K562 (cell line): ENCODE data around the gene CCDC102B. TPM values are rescaled to one million over a fixed set of nuclear protein-coding genes. Genes with fewer than 3 reads are reported as not detected.

Experiments used
- ATAC-seq: fragments of 200-7000 bp; cut with Tn5 transposase; 3 replicates; pipeline ENCODE4 v1.9.1; 2020; ENCODE audit warnings: moderate library complexity
- BruUV-seq: library from RNA; stranded (reverse); fragments of 400-500 nt; replicated peaks from 2 replicates; lab custom pipeline; 2021; lab: Mats Ljungman, UMichigan
- CTCF ChIA-PET: fragments of 300-600 bp; formaldehyde crosslinking; extraction: SDS; loops from one replicate; lab custom pipeline; 2021; ENCODE audit warnings: low intra/inter-chr PET ratio; lab: Yijun Ruan, JAX
- POLR2A ChIA-PET: fragments of 300-600, 350-650 bp; sonication (Branson Sonifier 250); formaldehyde crosslinking; extraction: SDS; loops from one replicate; lab custom pipeline; 2021; ENCODE audit warnings: antibody characterized with exemption, inconsistent platforms; lab: Yijun Ruan, JAX
- DNase-seq, 4 experiments: peaks; one replicate each; pipeline versions ENCODE4 v3.0.0 to v3.0.0-alpha.2; 2011 to 2018; ENCODE audit warnings: low spot score in 3 of 4, mixed read lengths in 3 of 4; ENCODE audit errors: extremely low read depth in 1 of 4
- FAIRE-seq: peaks from 2 replicates; lab custom pipeline; 2011; peaks lifted over from hg19 to GRCh38; lab: Jason Lieb, UNC
- H2AFZ ChIP-seq: 2 replicates; pipeline ENCODE4 v1.6.0; 2011; ENCODE audit warnings: low read depth, low read length, control low read depth, inconsistent platforms
- H3K27ac ChIP-seq: fragments of 200-600 bp; 3 replicates; pipeline ENCODE4 v1.8.0; 2011; ENCODE audit warnings: low read depth, mild to moderate bottlenecking, control low read depth, inconsistent platforms, low read length, moderate library complexity, mixed read lengths; ENCODE audit errors: extremely low read depth
- H3K27me3 ChIP-seq, 2 experiments: fragments of 300-600 bp in 1 of 2; 2 replicates in 1 of 2; 3 replicates in 1 of 2; pipeline versions ENCODE4 v1.6.0 to v1.8.0; 2011; ENCODE audit warnings: inconsistent platforms in 2 of 2, low read length in 2 of 2, mild to moderate bottlenecking in 1 of 2, mixed read lengths in 1 of 2, moderate library complexity in 1 of 2; ENCODE audit not compliant: control insufficient read depth in 2 of 2, insufficient read depth in 2 of 2
- H3K36me3 ChIP-seq: fragments of 300-600 bp; 3 replicates; pipeline ENCODE4 v1.8.0; 2011; ENCODE audit warnings: mild to moderate bottlenecking, low read length, inconsistent platforms; ENCODE audit not compliant: control insufficient read depth, insufficient read depth
- H3K4me1 ChIP-seq, 2 experiments: fragments of 200-600 bp in 1 of 2; replicated peaks in 1 of 2; 2 replicates in 1 of 2; 3 replicates in 1 of 2; pipeline versions ENCODE4 v1.5.1 to v1.8.0; 2011; ENCODE audit warnings: inconsistent platforms in 2 of 2, low read length in 2 of 2, mild to moderate bottlenecking in 1 of 2, mixed read lengths in 1 of 2, moderate library complexity in 1 of 2; ENCODE audit not compliant: control insufficient read depth in 2 of 2, insufficient read depth in 2 of 2
- H3K4me2 ChIP-seq: 2 replicates; pipeline ENCODE4 v1.6.1; 2011; ENCODE audit warnings: low read length, control low read depth, inconsistent platforms, mixed read lengths; ENCODE audit not compliant: insufficient read depth
- H3K4me3 ChIP-seq: fragments of 200-600 bp; sonication (generic), shearing (Covaris generic); 2 replicates; pipeline ENCODE4 v1.5.1; 2016; ENCODE audit warnings: control low read depth, inconsistent platforms
- H3K79me2 ChIP-seq: fragments of 200-600 bp; 3 replicates; pipeline ENCODE4 v1.8.0; 2011; ENCODE audit warnings: low read length, inconsistent platforms; ENCODE audit not compliant: control insufficient read depth, insufficient read depth
- H3K9ac ChIP-seq, 2 experiments: 2 replicates each; pipeline versions ENCODE4 v1.6.0 to v1.6.1; 2011; ENCODE audit warnings: low read depth in 2 of 2, low read length in 2 of 2, control low read depth in 1 of 2, inconsistent platforms in 1 of 2, mild to moderate bottlenecking in 1 of 2, mixed read lengths in 1 of 2; ENCODE audit not compliant: insufficient read depth in 1 of 2
- H3K9me1 ChIP-seq: one replicate; pipeline ENCODE4 v1.6.0; 2011; ENCODE audit warnings: inconsistent platforms, mild to moderate bottlenecking, low read length, moderate library complexity; ENCODE audit not compliant: control insufficient read depth, insufficient read depth
- H3K9me3 ChIP-seq: replicated peaks from 2 replicates; pipeline ENCODE4 v1.5.1; 2011; ENCODE audit warnings: low read depth, low read length, inconsistent platforms; ENCODE audit not compliant: control insufficient read depth, insufficient read depth
- H4K20me1 ChIP-seq: replicated peaks from 2 replicates; pipeline ENCODE4 v1.6.1; 2011; ENCODE audit warnings: low read length, inconsistent platforms, mixed read lengths; ENCODE audit not compliant: control insufficient read depth, insufficient read depth
- ETV5 ChIP-seq: sonication (generic); formaldehyde crosslinking; IDR thresholded peaks from 2 replicates; pipeline ENCODE4 v1.4.0; 2020; ENCODE audit warnings: low read depth, mild to moderate bottlenecking, missing genetic modification reagents
- JUND ChIP-seq, 2 experiments: IDR thresholded peaks; 2 replicates in 1 of 2; 3 replicates in 1 of 2; pipeline ENCODE4 v1.6.1; 2011; ENCODE audit warnings: borderline replicate concordance in 2 of 2, low read depth in 2 of 2, low read length in 2 of 2, improper control_type of control experiment in 1 of 2, missing biosample characterization in 1 of 2, missing genetic modification characterization in 1 of 2, missing genetic modification reagents in 1 of 2
- MYBL2 ChIP-seq, 2 experiments: fragments of 450-650 bp in 1 of 2; sonication (generic) in 1 of 2; formaldehyde crosslinking in 1 of 2; IDR thresholded peaks; 2 replicates each; pipeline versions ENCODE4 v1.6.1 to v1.8.1; 2017 to 2022; ENCODE audit warnings: borderline replicate concordance in 1 of 2, inconsistent platforms in 1 of 2, low read depth in 1 of 2, mild to moderate bottlenecking in 1 of 2, missing genetic modification reagents in 1 of 2, moderate library complexity in 1 of 2
- MYNN ChIP-seq, 2 experiments: sonication (generic); formaldehyde crosslinking in 1 of 2; IDR thresholded peaks; 2 replicates each; pipeline versions ENCODE4 v1.5.0 to v1.6.1; 2016 to 2020; ENCODE audit warnings: antibody characterized with exemption in 1 of 2, missing genetic modification reagents in 1 of 2
- RAD21 ChIP-seq, 2 experiments: fragments of 250-450 bp in 1 of 2; fragments of 450-650 bp in 1 of 2; sonication (Bioruptor Pico) in 1 of 2; formaldehyde crosslinking in 1 of 2; IDR thresholded peaks in 1 of 2; conservative IDR thresholded peaks in 1 of 2; 2 replicates each; pipeline versions ENCODE4 v1.4.0 to v1.8.0; 2020 to 2022; ENCODE audit warnings: mild to moderate bottlenecking in 2 of 2, moderate library complexity in 1 of 2
- SMAD2 ChIP-seq: fragments of 150-350 bp; IDR thresholded peaks from 2 replicates; pipeline ENCODE4 v1.6.1; 2014; ENCODE audit warnings: low read depth, mild to moderate bottlenecking, low read length
- SMARCA4 ChIP-seq: fragments of 450-650 bp; IDR thresholded peaks from 2 replicates; pipeline ENCODE4 v1.6.1; 2016
- SRSF3 ChIP-seq: fragments of 200-400 bp; formaldehyde crosslinking; IDR thresholded peaks from 2 replicates; pipeline ENCODE4 v1.6.1; 2016; ENCODE audit warnings: mild to moderate bottlenecking, low read length, moderate library complexity; ENCODE audit not compliant: insufficient read depth
- TGIF2 ChIP-seq: sonication (generic); formaldehyde crosslinking; IDR thresholded peaks from 2 replicates; pipeline ENCODE4 v1.8.1; 2022; ENCODE audit warnings: mild to moderate bottlenecking, missing genetic modification reagents, moderate library complexity
- TOE1 ChIP-seq, 2 experiments: fragments of 450-650 bp in 1 of 2; sonication (generic) in 1 of 2; formaldehyde crosslinking in 1 of 2; IDR thresholded peaks; 2 replicates each; pipeline versions ENCODE4 v1.7.1 to v1.8.0; 2016 to 2022; ENCODE audit warnings: borderline replicate concordance in 2 of 2, mild to moderate bottlenecking in 2 of 2, antibody characterized with exemption in 1 of 2, inconsistent platforms in 1 of 2, low read depth in 1 of 2, missing genetic modification reagents in 1 of 2, moderate library complexity in 1 of 2
- YBX1 ChIP-seq: fragments of 450-650 bp; IDR thresholded peaks from 2 replicates; pipeline ENCODE4 v1.7.1; 2016; ENCODE audit warnings: mild to moderate bottlenecking
- ZBTB17 ChIP-seq: fragments of 450-650 bp; formaldehyde crosslinking; IDR thresholded peaks from 2 replicates; pipeline ENCODE4 v1.4.0; 2020; ENCODE audit warnings: mild to moderate bottlenecking
- ZNF12 ChIP-seq: sonication (generic); formaldehyde crosslinking; IDR thresholded peaks from 2 replicates; pipeline ENCODE4 v1.4.0; 2020; ENCODE audit warnings: mild to moderate bottlenecking, missing genetic modification reagents
- ZNF253 ChIP-seq: fragments of 250-450 bp; sonication (Bioruptor Pico); conservative IDR thresholded peaks from 2 replicates; pipeline ENCODE4 v1.6.1; 2021; ENCODE audit warnings: mild to moderate bottlenecking
- ZNF384 ChIP-seq: IDR thresholded peaks from 2 replicates; pipeline ENCODE4 v1.6.1; 2012; ENCODE audit warnings: low read depth, low read length, improper control_type of control experiment
- ZNF668 ChIP-seq: fragments of 250-450 bp; sonication (Bioruptor Pico); IDR thresholded peaks from 2 replicates; pipeline ENCODE4 v1.8.0; 2022; ENCODE audit warnings: mild to moderate bottlenecking, inconsistent platforms
- ZNF696 ChIP-seq: fragments of 250-450 bp; sonication (Bioruptor Pico); conservative IDR thresholded peaks from 2 replicates; pipeline ENCODE4 v1.4.0; 2020; ENCODE audit warnings: mild to moderate bottlenecking, moderate library complexity
- ZNF707 ChIP-seq: fragments of 250-450 bp; sonication (Bioruptor Pico); conservative IDR thresholded peaks from 2 replicates; pipeline ENCODE4 v1.8.0; 2022; ENCODE audit warnings: inconsistent platforms, mild to moderate bottlenecking, moderate library complexity
- in situ Hi-C: fragments of 300-500 bp; cut with MboI; formaldehyde crosslinking; loops from 4 replicates; pipeline ENCODE4 v1.15.0; 2018; ENCODE audit warnings: inconsistent platforms, mixed read lengths
- intact Hi-C: fragments of 100-400 bp; cut with micrococcal nuclease; formaldehyde crosslinking; loops from 2 replicates; pipeline ENCODE4 v1.14.2; 2022
- polyA plus RNA-seq, 8 experiments: library from polyadenylated mRNA; depleted of rRNA in 4 of 8; stranded (reverse) in 5 of 8; unstranded in 3 of 8; fragments of >200 nt; fragmentation: Nextera tagmentation in 2 of 8; fragmentation: Illumina TruSeq in 1 of 8; extraction: Ambion mirVana in 2 of 8; extraction: Trizol in 1 of 8; gene quantifications; 2 replicates each; pipeline versions ENCODE4 v1.2.1 to v1.2.3, GENCODE V29; 2011 to 2014; ENCODE audit warnings: inconsistent platforms in 1 of 8, missing spikeins in 1 of 8
- total RNA-seq, 7 experiments: library from RNA; depleted of rRNA in 6 of 7; stranded (reverse); fragments of >200 nt in 6 of 7; fragmentation: Illumina TruSeq in 2 of 7; extraction: Trizol in 2 of 7; gene quantifications; 2 replicates each; pipeline versions ENCODE4 v1.2.1 to v1.2.3, GENCODE V29; 2011 to 2021; ENCODE audit warnings: low replicate concordance in 1 of 7
- TF ChIP-seq, protein P1 (sequence below): fragments of 450-650 bp; IDR thresholded peaks from 2 replicates; pipeline ENCODE4 v1.6.1; 2017; ENCODE audit warnings: antibody characterized with exemption

The CCDC102B gene
- total and polyA plus RNA-seq, 9 of the 15 experiments (the other 6 are each of a cell fraction or from before 2014, with no cell fraction given), result 0.18 to 1.5 (median 0.73) TPM

DNA sequence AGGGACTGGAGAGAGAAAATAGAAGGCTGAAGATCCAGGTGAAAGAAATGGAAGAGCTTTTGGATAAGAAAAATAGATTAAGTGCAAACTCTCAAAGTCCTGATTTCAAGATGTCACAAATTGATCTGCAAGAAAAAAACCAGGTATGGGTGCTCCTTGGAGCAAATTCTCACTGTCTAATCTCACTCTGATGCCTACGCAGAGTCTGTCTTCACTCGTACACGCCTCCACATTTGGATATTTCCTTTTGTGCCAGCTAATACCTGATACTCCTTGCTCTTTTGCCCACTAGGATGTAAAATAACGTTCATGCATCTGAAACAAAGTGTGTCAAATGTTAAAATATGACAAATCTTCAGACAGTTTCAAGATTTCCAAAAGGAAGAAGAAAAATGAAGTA lies 99.4 kb downstream of the CCDC102B start (continued):
- TF ChIP-seq RAD21 (CRISPR knock-in tag; conservative IDR thresholded peaks at IDR 0.05 in 1 of 2, IDR thresholded peaks at IDR 0.05 in 1 of 2), result no peak

DNA sequence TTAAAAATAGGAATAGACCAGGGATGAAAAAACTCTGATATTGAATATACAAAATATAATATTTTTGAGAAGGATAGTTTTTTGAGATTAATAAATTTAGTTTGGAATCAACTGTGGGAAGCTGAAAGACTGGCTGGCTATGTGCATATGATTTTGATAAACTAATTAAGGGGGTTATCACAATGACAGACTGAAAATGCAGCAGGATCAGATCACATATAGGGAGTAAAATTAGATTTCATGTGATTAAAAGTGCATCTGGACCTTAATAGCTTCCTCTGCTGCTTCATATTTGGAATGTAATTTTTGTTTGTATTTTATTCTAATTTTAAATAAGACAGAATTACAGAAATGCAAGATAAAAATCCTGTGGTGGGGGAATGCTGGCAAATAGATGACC lies 111.7 kb downstream of the CCDC102B start:
- POLR2A ChIA-PET, result no interaction called here
- Histone ChIP-seq H3K9me1 (no peaks in the 10 kb centered on the region), H3K9me3 (no peaks in the 10 kb centered on the region), H3K79me2 (no peaks in the 10 kb centered on the region), H3K36me3 (no peaks in the 10 kb centered on the region), H3K27me3 (no peaks in the 10 kb centered on the region), H3K4me2 (no peak overlapping the region), H2AFZ (no peak overlapping the region), H3K9ac (no peak overlapping the region), H3K4me1 (no peaks in the 10 kb centered on the region), H3K4me3 (no peak overlapping the region), H3K27ac (no peak overlapping the region), H4K20me1 (no peaks in the 10 kb centered on the region)
- no TSS peak for BruUV-seq
- no peak for TF ChIP-seq SRSF3
- TF ChIP-seq ZNF707 (CRISPR knock-in tag), result no peak
- no peak for TF ChIP-seq ZNF253
- TF ChIP-seq ZNF668, result no peak
- TF ChIP-seq ZNF384, result no peak
- no peak for TF ChIP-seq SMAD2
- TF ChIP-seq ETV5, result no peak
- TF ChIP-seq TOE1 (IDR thresholded peaks at IDR 0.05; ENCODE audit: borderline replicate concordance), result no peak
- no peak for TF ChIP-seq TOE1 (CRISPR knock-in tag; IDR thresholded peaks at IDR 0.05; ENCODE audit: borderline replicate concordance, low read depth)
- no peak for TF ChIP-seq ZNF12 (CRISPR knock-in tag)
- TF ChIP-seq, protein P1, sequence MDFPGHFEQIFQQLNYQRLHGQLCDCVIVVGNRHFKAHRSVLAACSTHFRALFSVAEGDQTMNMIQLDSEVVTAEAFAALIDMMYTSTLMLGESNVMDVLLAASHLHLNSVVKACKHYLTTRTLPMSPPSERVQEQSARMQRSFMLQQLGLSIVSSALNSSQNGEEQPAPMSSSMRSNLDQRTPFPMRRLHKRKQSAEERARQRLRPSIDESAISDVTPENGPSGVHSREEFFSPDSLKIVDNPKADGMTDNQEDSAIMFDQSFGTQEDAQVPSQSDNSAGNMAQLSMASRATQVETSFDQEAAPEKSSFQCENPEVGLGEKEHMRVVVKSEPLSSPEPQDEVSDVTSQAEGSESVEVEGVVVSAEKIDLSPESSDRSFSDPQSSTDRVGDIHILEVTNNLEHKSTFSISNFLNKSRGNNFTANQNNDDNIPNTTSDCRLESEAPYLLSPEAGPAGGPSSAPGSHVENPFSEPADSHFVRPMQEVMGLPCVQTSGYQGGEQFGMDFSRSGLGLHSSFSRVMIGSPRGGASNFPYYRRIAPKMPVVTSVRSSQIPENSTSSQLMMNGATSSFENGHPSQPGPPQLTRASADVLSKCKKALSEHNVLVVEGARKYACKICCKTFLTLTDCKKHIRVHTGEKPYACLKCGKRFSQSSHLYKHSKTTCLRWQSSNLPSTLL, result no peak
- TF ChIP-seq MYNN (IDR thresholded peaks at IDR 0.05), result no peak
- no peak for TF ChIP-seq MYNN (CRISPR knock-in tag; IDR thresholded peaks at IDR 0.05)
- TF ChIP-seq TGIF2 (CRISPR knock-in tag), result no peak
- TF ChIP-seq MYBL2 (IDR thresholded peaks at IDR 0.05; ENCODE audit: low read depth), result no peak
- no peak for TF ChIP-seq MYBL2 (CRISPR knock-in tag; IDR thresholded peaks at IDR 0.05; ENCODE audit: borderline replicate concordance)
- TF ChIP-seq ZBTB17 (CRISPR knock-in tag), result no peak
- TF ChIP-seq JUND (IDR thresholded peaks at IDR 0.05; ENCODE audit: borderline replicate concordance, low read depth, low read length), result no peak
- no peak for TF ChIP-seq JUND (tag; IDR thresholded peaks at IDR 0.05; ENCODE audit: borderline replicate concordance, low read depth, low read length)
- TF ChIP-seq ZNF696, result no peak
- TF ChIP-seq SMARCA4, result no peak
- no peak for TF ChIP-seq YBX1
- ATAC-seq, result no peak
- no peak for FAIRE-seq
- CTCF ChIA-PET, result no interaction called here
- in situ Hi-C loops (no loop called here), intact Hi-C loops (no loop called here)
- DNase-seq, result no peak
